ENCODE data around the gene MST1.

Gene MST1

DNA sequence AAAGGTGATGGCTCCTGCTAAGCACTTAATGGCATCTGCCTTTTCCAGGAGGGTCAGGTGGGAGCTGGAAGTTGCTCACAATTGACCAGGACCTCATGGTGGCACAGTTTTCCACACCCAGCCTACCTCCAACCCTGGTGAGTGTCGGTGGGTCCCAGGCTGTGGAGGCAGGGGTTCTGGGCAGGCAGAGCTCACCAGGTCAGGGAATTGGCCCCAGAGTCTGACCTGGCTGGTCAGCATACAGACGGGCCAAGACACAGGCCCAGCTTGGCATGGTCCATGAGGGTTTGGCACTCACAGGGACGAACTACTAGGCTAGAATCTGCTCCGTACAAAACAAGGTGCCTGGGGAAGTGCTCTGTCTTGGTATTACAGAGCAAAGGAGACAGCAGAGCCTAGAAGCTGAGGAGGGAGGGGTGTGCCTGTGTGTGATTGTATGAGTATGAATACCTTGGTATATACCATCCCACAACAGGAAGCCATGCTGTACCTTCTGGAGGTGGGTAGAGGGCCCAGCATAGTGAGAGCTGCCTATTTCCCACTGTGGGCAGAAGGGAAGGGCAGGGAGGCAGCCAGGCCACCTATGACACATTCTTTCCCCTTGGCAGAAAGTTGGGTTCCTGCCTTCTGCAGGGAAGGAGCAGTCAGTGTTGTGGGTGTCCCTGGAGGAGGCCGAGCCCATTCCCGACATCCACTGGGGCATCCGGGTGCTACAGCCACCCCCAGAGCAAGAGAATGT is 8.6 kb downstream of the MST1 start:
- Histone ChIP-seq H4K20me1 (ENCODE audit: insufficient read depth, low read length) (no peaks in the 10 kb centered on the region), H3K4me3 (ENCODE audit: low read depth, low read length, poor library complexity, severe bottlenecking) (no peak overlapping the region), H3K4me2 (ENCODE audit: low read length) (no peak overlapping the region), H3K27ac (ENCODE audit: low read depth, low read length, poor library complexity, severe bottlenecking) (no peak overlapping the region), H3F3A (ENCODE audit: insufficient read depth, low read length) (no peaks in the 10 kb centered on the region), H3K36me3 (ENCODE audit: insufficient read depth, low read length) (peaks cover 83% of the 10 kb centered on the region), H2AFZ (ENCODE audit: low read length) (no peak overlapping the region), H3K4me1 (ENCODE audit: insufficient read depth, low read length, severe bottlenecking) (no peaks in the 10 kb centered on the region), H3K9ac (ENCODE audit: low read length) (no peak overlapping the region), H3K9me2 (ENCODE audit: low read depth, low read length) (no peaks in the 10 kb centered on the region), H3K9me3 (ENCODE audit: low read length) (no peaks in the 10 kb centered on the region), H3K79me2 (ENCODE audit: insufficient read depth, low read length) (no peaks in the 10 kb centered on the region), H3K27me3 (ENCODE audit: insufficient read depth, low read length) (no peaks in the 10 kb centered on the region)
- no peak for TF ChIP-seq EZH2 (IDR thresholded peaks at IDR 0.05; ENCODE audit: borderline replicate concordance, low read length)
- no peak for TF ChIP-seq CTCF (IDR thresholded peaks at IDR 0.05; ENCODE audit: low read length)

- H3K4me2 ChIP-seq (ENCODE audit: low read length) = no peak overlapping the region
- TF ChIP-seq CTCF (IDR thresholded peaks at IDR 0.05; ENCODE audit: low read length) (no peak), EZH2 (IDR thresholded peaks at IDR 0.05; ENCODE audit: borderline replicate concordance, low read length) (no peak)
- no peaks in the 10 kb centered on the region for H3K79me2 ChIP-seq (ENCODE audit: insufficient read depth, low read length)
- H2AFZ ChIP-seq (ENCODE audit: low read length) = no peak overlapping the region
- H4K20me1 ChIP-seq (ENCODE audit: insufficient read depth, low read length) = no peaks in the 10 kb centered on the region
- no peaks in the 10 kb centered on the region for H3K9me2 ChIP-seq (ENCODE audit: low read depth, low read length)
- H3K4me1 ChIP-seq (ENCODE audit: insufficient read depth, low read length, severe bottlenecking) = peaks cover 20% of the 10 kb centered on the region
- H3K9me3 ChIP-seq (ENCODE audit: low read length) = no peaks in the 10 kb centered on the region
- H3K4me3 ChIP-seq (ENCODE audit: low read depth, low read length, poor library complexity, severe bottlenecking) = no peak overlapping the region
- no peaks in the 10 kb centered on the region for H3K27me3 ChIP-seq (ENCODE audit: insufficient read depth, low read length)
- no peak overlapping the region; the same call in 1 of the 2 replicates for H3K9ac ChIP-seq (ENCODE audit: low read length)
- H3F3A ChIP-seq (ENCODE audit: insufficient read depth, low read length) = no peaks in the 10 kb centered on the region
- H3K36me3 ChIP-seq (ENCODE audit: insufficient read depth, low read length) = peaks cover 53% of the 10 kb centered on the region
- no peak overlapping the region for H3K27ac ChIP-seq (ENCODE audit: low read depth, low read length, poor library complexity, severe bottlenecking)
Measured at GRCh38 chr3:49675912-49676311, 13.4 kb downstream of the MST1 start.

GRCh38 chr3:49674497-49674983 is 14.7 kb downstream of the MST1 start:
- Histone ChIP-seq H3K4me2 (ENCODE audit: low read length) (peak overlapping the region; percentile 78), H3K79me2 (ENCODE audit: insufficient read depth, low read length) (no peaks in the 10 kb centered on the region), H3K4me3 (ENCODE audit: low read depth, low read length, poor library complexity, severe bottlenecking) (peak overlapping the region; percentile 77), H4K20me1 (ENCODE audit: insufficient read depth, low read length) (no peaks in the 10 kb centered on the region), H3K9me2 (ENCODE audit: low read depth, low read length) (no peaks in the 10 kb centered on the region), H3K27me3 (ENCODE audit: insufficient read depth, low read length) (no peaks in the 10 kb centered on the region), H3F3A (ENCODE audit: insufficient read depth, low read length) (no peaks in the 10 kb centered on the region), H3K9ac (ENCODE audit: low read length) (peak overlapping the region; percentile 87), H3K4me1 (ENCODE audit: insufficient read depth, low read length, severe bottlenecking) (peaks cover 20% of the 10 kb centered on the region), H3K36me3 (ENCODE audit: insufficient read depth, low read length) (peaks cover 40% of the 10 kb centered on the region), H2AFZ (ENCODE audit: low read length) (no peak overlapping the region), H3K27ac (ENCODE audit: low read depth, low read length, poor library complexity, severe bottlenecking) (no peak overlapping the region), H3K9me3 (ENCODE audit: low read length) (no peaks in the 10 kb centered on the region)
- TF ChIP-seq EZH2 (IDR thresholded peaks at IDR 0.05; ENCODE audit: borderline replicate concordance, low read length) (no peak), CTCF (IDR thresholded peaks at IDR 0.05; ENCODE audit: low read length) (no peak)
